ENCODE measurements around the gene HECTD1.

GRCh38 chr14:31194095-31194494 is 13.5 kb downstream of the HECTD1 start:
- TF ChIP-seq, protein P1, sequence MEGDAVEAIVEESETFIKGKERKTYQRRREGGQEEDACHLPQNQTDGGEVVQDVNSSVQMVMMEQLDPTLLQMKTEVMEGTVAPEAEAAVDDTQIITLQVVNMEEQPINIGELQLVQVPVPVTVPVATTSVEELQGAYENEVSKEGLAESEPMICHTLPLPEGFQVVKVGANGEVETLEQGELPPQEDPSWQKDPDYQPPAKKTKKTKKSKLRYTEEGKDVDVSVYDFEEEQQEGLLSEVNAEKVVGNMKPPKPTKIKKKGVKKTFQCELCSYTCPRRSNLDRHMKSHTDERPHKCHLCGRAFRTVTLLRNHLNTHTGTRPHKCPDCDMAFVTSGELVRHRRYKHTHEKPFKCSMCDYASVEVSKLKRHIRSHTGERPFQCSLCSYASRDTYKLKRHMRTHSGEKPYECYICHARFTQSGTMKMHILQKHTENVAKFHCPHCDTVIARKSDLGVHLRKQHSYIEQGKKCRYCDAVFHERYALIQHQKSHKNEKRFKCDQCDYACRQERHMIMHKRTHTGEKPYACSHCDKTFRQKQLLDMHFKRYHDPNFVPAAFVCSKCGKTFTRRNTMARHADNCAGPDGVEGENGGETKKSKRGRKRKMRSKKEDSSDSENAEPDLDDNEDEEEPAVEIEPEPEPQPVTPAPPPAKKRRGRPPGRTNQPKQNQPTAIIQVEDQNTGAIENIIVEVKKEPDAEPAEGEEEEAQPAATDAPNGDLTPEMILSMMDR (IDR thresholded peaks at IDR 0.05) = no peak
- no peak for TF ChIP-seq POLR2A (IDR thresholded peaks at IDR 0.05)

Data from Peyer's patch (tissue), 4 donors.